ENCODE results near the gene NRARP. TPM values are rescaled to one million over a fixed set of nuclear protein-coding genes. Genes with fewer than 3 reads are reported as not detected.

The NRARP gene
- total RNA-seq, 3 donors from 2014 or later: 2.1 to 6.9 (median 3.5) TPM

GRCh38 chr9:137251194-137251461 lies 50.9 kb downstream of the NRARP start, which contains the start of gene STPG3:
Gene STPG3, plus strand, starts transcription at chr9:137251286. Its CDS starts 1 bp downstream, at chr9:137251287.
- TF ChIP-seq POLR2AphosphoS5 (IDR thresholded peaks at IDR 0.05): no peak
- TF ChIP-seq, protein P1, sequence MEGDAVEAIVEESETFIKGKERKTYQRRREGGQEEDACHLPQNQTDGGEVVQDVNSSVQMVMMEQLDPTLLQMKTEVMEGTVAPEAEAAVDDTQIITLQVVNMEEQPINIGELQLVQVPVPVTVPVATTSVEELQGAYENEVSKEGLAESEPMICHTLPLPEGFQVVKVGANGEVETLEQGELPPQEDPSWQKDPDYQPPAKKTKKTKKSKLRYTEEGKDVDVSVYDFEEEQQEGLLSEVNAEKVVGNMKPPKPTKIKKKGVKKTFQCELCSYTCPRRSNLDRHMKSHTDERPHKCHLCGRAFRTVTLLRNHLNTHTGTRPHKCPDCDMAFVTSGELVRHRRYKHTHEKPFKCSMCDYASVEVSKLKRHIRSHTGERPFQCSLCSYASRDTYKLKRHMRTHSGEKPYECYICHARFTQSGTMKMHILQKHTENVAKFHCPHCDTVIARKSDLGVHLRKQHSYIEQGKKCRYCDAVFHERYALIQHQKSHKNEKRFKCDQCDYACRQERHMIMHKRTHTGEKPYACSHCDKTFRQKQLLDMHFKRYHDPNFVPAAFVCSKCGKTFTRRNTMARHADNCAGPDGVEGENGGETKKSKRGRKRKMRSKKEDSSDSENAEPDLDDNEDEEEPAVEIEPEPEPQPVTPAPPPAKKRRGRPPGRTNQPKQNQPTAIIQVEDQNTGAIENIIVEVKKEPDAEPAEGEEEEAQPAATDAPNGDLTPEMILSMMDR (IDR thresholded peaks at IDR 0.05): no peak
- no peak for TF ChIP-seq POLR2A (IDR thresholded peaks at IDR 0.05)
- Histone ChIP-seq H3K4me3 (no peak within 1 kb of the TSS), H3K36me3 (no peaks in the 10 kb centered on the region), H3K27me3 (no peaks in the 10 kb centered on the region), H3K27ac (no peak within 1 kb of the TSS), H3K4me1 (peaks cover 2 to 8% of the 10 kb centered on the region in 2 donors), H3K9me3 (no peaks in the 10 kb centered on the region)
- no peak for DNase-seq (ENCODE audit: low spot score in 2 of 2)
- intact Hi-C loops (cut with DNase I; ENCODE audit: low total_unique reads): loop anchor here (10.0 kb wide), 1 partner anchor 1876 kb away; no protein-coding TSS in a partner anchor

- Histone ChIP-seq H3K9me3 (no peaks in the 10 kb centered on the region), H3K4me1 (peaks cover 0 to 5% of the 10 kb centered on the region in 2 donors), H3K27ac (no peak overlapping the region), H3K36me3 (no peaks in the 10 kb centered on the region), H3K4me3 (no peak overlapping the region), H3K27me3 (no peaks in the 10 kb centered on the region)
- intact Hi-C loops (cut with DNase I; ENCODE audit: low total_unique reads): loop anchor here (10.0 kb wide), 1 partner anchor 1876 kb away; no protein-coding TSS in a partner anchor
- no peak for TF ChIP-seq POLR2AphosphoS5 (IDR thresholded peaks at IDR 0.05)
- TF ChIP-seq POLR2A (IDR thresholded peaks at IDR 0.05): no peak
- TF ChIP-seq, protein P1 (IDR thresholded peaks at IDR 0.05): no peak
- DNase-seq (ENCODE audit: low spot score in 2 of 2): no peak
Measured at GRCh38 chr9:137250329-137251193, 51.5 kb downstream of the NRARP start.

Other genes starting within 250 kb of the NRARP start
- 1 to 10 TPM in 2 of 3 donors, under 1 TPM in 1; 0.16 to 6.7 (median 3.6) TPM for gene ENTPD2, start 248.2 kb downstream of the NRARP start, total RNA-seq
- gene SAPCD2, start 231.7 kb downstream of the NRARP start, total RNA-seq: 1 to 10 TPM in 2 of 3 donors, under 1 TPM in 1; 0.96 to 2.9 (median 2.8) TPM
- gene UAP1L1, start 224.8 kb downstream of the NRARP start, total RNA-seq: 10 to 100 TPM in 1 of 3 donors, 1 to 10 TPM in 2; 6.7 to 12.0 (median 6.9) TPM
- 10 to 100 TPM; 50.1 to 62.8 (median 50.8) TPM for gene MAN1B1, start 215.3 kb downstream of the NRARP start, total RNA-seq
- 100 to 1,000 TPM; 115 to 137 (median 132) TPM for gene DPP7, start 187.5 kb downstream of the NRARP start, total RNA-seq
- 1 to 10 TPM in 2 of 3 donors, not detected in 1; 1.3 to 1.9 TPM for gene GRIN1, start 163.1 kb downstream of the NRARP start, total RNA-seq
- 1 to 10 TPM in 2 of 3 donors, not detected in 1; 7.8 to 9.2 TPM for gene LRRC26, start 132.2 kb downstream of the NRARP start, total RNA-seq
- not detected for gene TMEM210, start 130.2 kb downstream of the NRARP start, total RNA-seq
- 10 to 100 TPM; 32.0 to 35.7 (median 32.9) TPM for gene ANAPC2, start 113.7 kb downstream of the NRARP start, total RNA-seq
- gene SSNA1, start 113.6 kb downstream of the NRARP start, total RNA-seq: 10 to 100 TPM; 75.0 to 92.8 (median 82.7) TPM
- gene TPRN, start 101.5 kb downstream of the NRARP start, total RNA-seq: 1 to 10 TPM; 4.0 to 9.2 (median 8.5) TPM
- gene TMEM203, start 96.6 kb downstream of the NRARP start, total RNA-seq: 10 to 100 TPM; 26.5 to 36.6 (median 26.6) TPM
- gene NDOR1, start 96.6 kb downstream of the NRARP start, total RNA-seq: 1 to 10 TPM; 4.6 to 9.5 (median 7.2) TPM
- gene RNF208, start 80.0 kb downstream of the NRARP start, total RNA-seq: 1 to 10 TPM; 1.5 to 2.9 (median 1.8) TPM
- under 1 TPM; 0.29 to 0.66 (median 0.32) TPM for gene CYSRT1, start 77.1 kb downstream of the NRARP start, total RNA-seq
- under 1 TPM in 1 of 3 donors, not detected in 2; 0.29 TPM for gene RNF224, start 74.8 kb downstream of the NRARP start, total RNA-seq
- gene SLC34A3, start 71.4 kb downstream of the NRARP start, total RNA-seq: not detected
- gene TUBB4B, start 61.0 kb downstream of the NRARP start, total RNA-seq: 100 to 1,000 TPM; 112 to 188 (median 183) TPM
- gene STPG3, start 51.0 kb downstream of the NRARP start, total RNA-seq: not detected
- gene NELFB, start 46.9 kb downstream of the NRARP start, total RNA-seq: 10 to 100 TPM; 32.6 to 39.2 (median 38.7) TPM
- gene TOR4A, start 24.5 kb downstream of the NRARP start, total RNA-seq: 1 to 10 TPM; 2.9 to 5.4 (median 3.7) TPM
- 10 to 100 TPM in 2 of 3 donors, 1 to 10 TPM in 1; 7.7 to 28.7 (median 20.6) TPM for gene EXD3, start 120.9 kb upstream of the NRARP start, total RNA-seq
- gene NOXA1, start 121.1 kb upstream of the NRARP start, total RNA-seq: 10 to 100 TPM in 1 of 3 donors, 1 to 10 TPM in 2; 2.9 to 13.8 (median 4.6) TPM
- 1 to 10 TPM in 2 of 3 donors, not detected in 1; 2.0 to 3.2 TPM for gene ENTPD8, start 139.1 kb upstream of the NRARP start, total RNA-seq
- 10 to 100 TPM; 30.9 to 38.4 (median 37.4) TPM for gene NSMF, start 157.1 kb upstream of the NRARP start, total RNA-seq
- 10 to 100 TPM; 17.3 to 18.7 (median 17.7) TPM for gene PNPLA7, start 248.1 kb upstream of the NRARP start, total RNA-seq
- gene MRPL41, start 249.6 kb upstream of the NRARP start, total RNA-seq: 10 to 100 TPM; 45.4 to 71.8 (median 65.4) TPM